Measurements from ENCODE around the gene MOB3B.

- TF ChIP-seq TARDBP (IDR thresholded peaks at IDR 0.05) (no peak), FOXK2 (IDR thresholded peaks at IDR 0.05) (no peak), BHLHE40 (IDR thresholded peaks at IDR 0.05; ENCODE audit: borderline replicate concordance) (no peak), SP1 (IDR thresholded peaks at IDR 0.05) (no peak)
Observed at GRCh38 chr9:27367921-27368315, 161.7 kb downstream of the MOB3B start.
